ENCODE measurements around the gene PAK2.

DNA sequence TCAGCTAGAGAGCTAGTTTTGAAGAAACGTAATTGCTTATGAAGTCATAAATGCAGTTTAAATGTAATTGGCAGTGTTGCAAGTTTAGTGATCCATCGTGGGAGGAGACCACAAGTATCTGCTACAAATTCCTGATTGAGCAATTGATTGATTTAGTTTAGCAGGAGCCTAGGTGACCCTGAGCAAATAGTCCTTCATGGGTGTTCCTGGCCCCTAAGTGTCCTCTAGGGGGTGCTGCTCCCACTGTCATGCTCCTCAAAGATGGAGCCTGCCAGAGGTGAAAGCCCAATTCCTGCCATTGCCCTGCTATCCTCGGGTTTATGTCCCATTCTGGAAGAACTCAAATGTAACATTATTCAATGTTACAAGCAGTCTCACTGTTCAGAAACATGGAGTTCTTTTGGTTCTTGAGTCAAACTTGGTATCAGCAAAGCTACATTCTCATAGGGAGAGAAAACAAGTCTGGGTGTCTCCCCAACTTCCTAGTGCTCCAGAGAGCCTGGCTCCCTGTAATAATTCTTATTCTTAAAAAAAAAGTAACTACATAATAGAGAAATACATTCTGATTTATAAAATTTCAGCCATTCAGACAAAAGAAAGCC is 98.3 kb downstream of the PAK2 start:
- TF ChIP-seq, protein P1, sequence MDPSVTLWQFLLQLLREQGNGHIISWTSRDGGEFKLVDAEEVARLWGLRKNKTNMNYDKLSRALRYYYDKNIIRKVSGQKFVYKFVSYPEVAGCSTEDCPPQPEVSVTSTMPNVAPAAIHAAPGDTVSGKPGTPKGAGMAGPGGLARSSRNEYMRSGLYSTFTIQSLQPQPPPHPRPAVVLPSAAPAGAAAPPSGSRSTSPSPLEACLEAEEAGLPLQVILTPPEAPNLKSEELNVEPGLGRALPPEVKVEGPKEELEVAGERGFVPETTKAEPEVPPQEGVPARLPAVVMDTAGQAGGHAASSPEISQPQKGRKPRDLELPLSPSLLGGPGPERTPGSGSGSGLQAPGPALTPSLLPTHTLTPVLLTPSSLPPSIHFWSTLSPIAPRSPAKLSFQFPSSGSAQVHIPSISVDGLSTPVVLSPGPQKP (IDR thresholded peaks at IDR 0.05; ENCODE audit: borderline replicate concordance, low read depth, low read length): no peak
- TF ChIP-seq, protein P2, sequence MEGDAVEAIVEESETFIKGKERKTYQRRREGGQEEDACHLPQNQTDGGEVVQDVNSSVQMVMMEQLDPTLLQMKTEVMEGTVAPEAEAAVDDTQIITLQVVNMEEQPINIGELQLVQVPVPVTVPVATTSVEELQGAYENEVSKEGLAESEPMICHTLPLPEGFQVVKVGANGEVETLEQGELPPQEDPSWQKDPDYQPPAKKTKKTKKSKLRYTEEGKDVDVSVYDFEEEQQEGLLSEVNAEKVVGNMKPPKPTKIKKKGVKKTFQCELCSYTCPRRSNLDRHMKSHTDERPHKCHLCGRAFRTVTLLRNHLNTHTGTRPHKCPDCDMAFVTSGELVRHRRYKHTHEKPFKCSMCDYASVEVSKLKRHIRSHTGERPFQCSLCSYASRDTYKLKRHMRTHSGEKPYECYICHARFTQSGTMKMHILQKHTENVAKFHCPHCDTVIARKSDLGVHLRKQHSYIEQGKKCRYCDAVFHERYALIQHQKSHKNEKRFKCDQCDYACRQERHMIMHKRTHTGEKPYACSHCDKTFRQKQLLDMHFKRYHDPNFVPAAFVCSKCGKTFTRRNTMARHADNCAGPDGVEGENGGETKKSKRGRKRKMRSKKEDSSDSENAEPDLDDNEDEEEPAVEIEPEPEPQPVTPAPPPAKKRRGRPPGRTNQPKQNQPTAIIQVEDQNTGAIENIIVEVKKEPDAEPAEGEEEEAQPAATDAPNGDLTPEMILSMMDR (conservative IDR thresholded peaks at IDR 0.05; ENCODE audit: low read depth, low read length): peak; percentile 70
- TF ChIP-seq POLR2A (IDR thresholded peaks at IDR 0.05; ENCODE audit: low read depth, low read length) (no peak), RAD21 (IDR thresholded peaks at IDR 0.05; ENCODE audit: low read length) (peak; percentile 75), RCOR1 (IDR thresholded peaks at IDR 0.05; ENCODE audit: insufficient replicate concordance, low read length) (no peak), NFE2L2 (IDR thresholded peaks at IDR 0.05; ENCODE audit: low read depth, low read length) (no peak), MAZ (IDR thresholded peaks at IDR 0.05; ENCODE audit: borderline replicate concordance, low read depth, low read length) (no peak), RFX5 (IDR thresholded peaks at IDR 0.05; ENCODE audit: low read depth, low read length) (no peak), MXI1 (IDR thresholded peaks at IDR 0.05; ENCODE audit: borderline replicate concordance, low read depth, low read length) (no peak), CEBPB (IDR thresholded peaks at IDR 0.05; ENCODE audit: low read depth, low read length) (peak; percentile 54), BHLHE40 (IDR thresholded peaks at IDR 0.05; ENCODE audit: low read depth, low read length) (no peak), MAFK (IDR thresholded peaks at IDR 0.05; ENCODE audit: low read depth, low read length) (no peak)
